ENCODE data around the gene GALNT4.

GALNT4 gene

DNA sequence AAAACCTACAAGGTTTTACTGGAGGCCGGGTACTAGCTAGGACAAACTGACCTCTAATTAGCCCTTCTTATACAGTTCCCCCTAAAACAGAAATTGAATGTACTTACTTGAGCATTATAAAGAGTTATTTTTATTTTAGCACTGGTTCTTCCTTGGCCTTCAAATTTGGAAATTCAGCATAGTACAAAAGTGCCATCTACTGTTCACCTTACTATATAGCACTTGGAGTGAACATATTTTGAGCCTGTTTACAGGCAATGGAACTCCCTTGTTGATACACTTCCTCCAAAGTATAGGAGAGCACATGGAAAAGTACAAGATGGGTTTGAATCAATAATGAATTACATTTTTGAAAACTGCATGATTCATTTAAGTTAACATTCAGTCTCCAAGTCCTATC lies 5.1 kb upstream of the GALNT4 start:
- DNase-seq (ENCODE audit: low spot score) = peak; percentile 64

DNA sequence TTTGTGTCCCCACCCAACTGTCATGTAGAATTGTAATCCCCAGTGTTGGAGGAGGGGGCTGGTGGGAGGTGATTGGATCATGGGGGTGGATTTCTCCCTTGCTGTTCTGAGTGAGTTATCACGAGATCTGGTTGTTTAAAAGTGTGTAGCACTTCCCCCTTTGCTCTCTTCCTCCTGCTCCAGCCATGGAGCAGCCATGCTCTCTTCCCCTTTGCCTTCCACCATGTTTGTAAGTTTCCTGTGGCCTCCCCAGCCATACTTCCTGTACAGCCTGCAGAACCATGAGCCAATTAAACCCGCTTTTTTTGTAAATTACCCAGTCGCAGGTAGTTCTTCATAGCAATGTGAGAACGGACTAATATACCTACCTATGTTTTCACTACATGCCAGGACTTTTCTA lies 3.8 kb upstream of the GALNT4 start:
- no peak for DNase-seq (ENCODE audit: low spot score)

DNA sequence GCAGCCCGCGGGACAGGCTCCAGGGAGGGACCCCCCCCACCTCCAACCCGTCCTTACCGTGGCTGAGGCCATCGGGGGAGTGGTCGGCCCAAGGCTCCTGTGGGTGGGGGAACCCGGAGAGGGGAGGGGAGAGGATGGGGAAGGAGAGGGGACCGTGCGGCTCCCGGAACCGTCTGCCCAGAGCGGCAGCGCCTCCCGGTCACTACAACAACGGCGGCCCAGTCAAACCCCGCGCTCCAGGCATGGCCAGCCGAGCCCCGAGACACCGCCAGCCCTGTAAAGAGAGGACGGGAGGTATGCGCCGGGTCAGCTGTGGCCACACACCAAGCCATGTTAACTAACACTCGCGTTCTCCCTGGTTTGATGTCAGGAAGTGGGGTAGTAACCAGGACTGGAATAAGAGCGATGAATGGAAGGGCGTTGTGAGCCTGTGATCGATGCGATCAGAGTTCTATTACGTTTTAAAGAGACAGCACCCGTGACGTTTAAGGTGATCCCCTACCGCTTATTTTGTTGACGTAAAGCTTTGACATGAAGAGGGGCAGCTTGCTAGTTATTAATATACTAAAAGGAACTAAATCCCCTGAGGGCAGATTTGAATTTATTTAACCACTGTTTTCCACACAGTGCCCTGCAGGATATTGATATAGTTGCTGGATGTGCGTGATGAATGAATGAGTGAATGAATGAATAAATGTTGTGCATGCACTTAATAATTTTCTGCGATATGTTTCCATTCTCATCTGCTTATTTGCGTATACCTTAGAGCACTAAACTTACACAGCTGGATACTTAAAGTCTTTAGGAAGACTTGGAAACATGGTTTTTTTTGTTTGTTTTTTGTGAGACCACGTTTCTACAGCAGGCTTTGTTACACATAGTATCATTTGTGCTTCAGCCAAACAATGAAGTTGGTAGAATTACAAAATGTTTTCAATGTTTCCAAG lies 1.5 kb upstream of the GALNT4 start, which contains the start of gene POC1B:
TSS of gene POC1B (minus strand) at position 224 of the 947 bp plus-strand sequence. CDS start at position 72, 152 bp downstream.
- peak; percentile 89 for DNase-seq (ENCODE audit: low spot score)

GRCh38 chr12:89525305-89525823 lies 768 bp upstream of the GALNT4 start:
- DNase-seq (ENCODE audit: low spot score) = peak; percentile 61

GRCh38 chr12:89523843-89524540 lies 604 bp downstream of the GALNT4 start:
- no peak for DNase-seq (ENCODE audit: low spot score)

DNA sequence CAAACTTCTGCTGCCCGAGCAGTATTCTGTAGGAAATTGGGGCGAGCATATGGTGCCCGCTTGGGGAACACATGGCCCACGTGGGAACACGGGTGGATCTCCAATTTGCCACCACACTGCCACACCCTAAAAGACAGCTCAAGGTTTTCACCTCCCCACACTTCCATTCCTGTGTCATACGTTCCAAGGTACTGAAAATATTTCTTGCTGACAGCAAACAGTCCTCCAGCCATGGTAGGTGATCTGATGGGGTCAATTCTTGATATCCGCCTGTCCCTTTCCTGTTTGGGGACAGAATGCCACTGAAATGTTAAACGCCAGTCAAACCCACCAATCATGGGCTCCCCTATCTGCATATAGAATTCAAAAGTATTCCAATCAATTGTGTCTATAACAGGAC lies 1.2 kb downstream of the GALNT4 start:
- no peak for DNase-seq (ENCODE audit: low spot score)

DNA sequence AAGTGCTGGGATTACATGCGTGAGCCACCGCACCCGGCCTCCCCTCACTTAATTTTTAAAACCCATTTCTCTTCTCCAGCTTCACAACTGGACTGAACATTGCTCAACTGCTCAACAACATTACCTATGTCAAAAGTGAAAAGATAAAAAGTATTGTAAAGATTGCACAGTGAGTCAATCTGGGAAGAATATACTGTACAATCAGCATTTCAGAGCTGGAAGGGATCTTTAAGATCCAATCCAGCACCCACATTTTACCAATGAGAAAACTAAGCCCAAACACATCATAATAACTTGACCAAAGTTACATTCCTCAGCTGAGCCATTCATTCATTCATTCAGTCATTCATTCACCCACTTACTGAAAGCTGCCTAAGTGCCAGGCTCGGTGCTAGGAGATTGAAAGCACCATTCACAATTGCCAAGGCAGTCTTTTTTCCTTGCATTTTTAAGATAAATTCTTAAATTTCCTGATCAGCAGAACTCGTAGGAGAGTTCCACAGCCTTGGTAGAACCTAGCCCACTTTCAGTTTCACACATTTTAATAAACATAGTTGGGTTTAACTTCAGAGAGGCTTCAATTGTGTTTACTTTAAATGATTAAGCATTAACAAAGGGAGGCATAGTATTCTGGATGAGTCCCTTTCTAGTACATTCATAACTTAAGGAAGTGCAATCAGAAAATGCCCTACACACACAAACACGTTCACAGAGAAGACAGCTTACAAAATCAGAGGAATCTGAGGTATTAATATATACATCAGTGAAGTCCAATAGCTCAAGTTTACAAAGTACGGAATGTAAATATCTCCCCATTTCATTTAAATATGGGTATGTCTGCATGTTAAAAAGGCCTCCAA lies 3.0 kb downstream of the GALNT4 start:
- DNase-seq (ENCODE audit: low spot score) = peak; percentile 64

DNA sequence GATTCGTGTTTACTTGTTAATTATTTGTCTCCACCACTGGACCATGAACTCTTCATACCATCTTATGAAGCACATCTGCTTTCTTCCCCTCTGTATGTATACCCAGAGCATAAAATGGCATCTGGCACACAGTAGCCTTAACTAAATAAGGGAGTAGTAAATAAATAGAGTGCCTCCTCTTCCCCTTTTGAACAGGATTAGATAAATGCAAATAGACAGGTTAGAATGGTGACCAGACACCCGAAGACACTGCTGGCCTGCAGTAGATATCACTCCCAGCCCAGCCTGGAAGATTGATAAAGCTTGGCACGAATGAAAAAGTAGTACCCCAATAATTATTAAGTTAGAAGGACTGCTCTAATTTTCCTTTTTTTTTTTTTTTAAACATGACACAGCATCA lies 6.9 kb downstream of the GALNT4 start:
- DNase-seq (ENCODE audit: low spot score) = no peak

DNA sequence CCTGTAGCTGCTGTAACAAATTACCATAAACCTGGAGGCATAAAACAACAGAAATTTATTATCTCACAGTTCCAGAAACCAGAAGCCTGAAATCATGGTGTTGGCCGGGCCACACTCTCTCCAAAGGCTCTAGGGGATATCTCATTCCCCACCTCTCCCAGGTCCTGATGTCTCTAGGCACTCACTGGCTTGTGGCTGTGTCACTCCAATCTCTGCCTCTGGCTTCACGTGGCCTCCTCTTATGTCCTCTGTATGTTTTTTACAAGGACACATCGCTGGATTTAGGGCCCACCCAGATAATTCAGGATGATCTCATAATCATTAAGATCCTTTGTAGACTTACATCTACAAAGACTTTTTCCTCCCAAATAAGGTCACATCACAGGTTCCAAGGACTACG lies 8.0 kb downstream of the GALNT4 start:
- no peak for DNase-seq (ENCODE audit: low spot score)

DNA sequence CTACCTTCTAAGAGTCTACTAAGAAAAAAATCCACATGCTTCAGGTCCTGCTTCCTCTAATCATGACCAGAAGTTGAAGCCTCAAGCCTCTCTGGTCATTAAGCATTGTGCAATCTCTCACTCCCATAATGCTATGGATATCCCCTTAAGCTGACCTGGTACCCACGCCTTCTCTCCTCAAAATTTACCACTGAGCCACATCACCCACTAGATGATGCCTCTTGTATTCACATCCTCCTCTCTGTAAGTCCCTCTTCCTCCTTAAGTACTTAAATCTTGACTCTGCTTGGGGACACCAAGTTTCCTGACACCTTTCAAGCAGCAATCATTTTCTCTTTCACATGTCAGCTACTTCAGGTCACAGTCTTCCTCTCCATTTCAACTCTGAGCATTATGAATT lies 9.8 kb downstream of the GALNT4 start:
- no peak for DNase-seq (ENCODE audit: low spot score)

DNA sequence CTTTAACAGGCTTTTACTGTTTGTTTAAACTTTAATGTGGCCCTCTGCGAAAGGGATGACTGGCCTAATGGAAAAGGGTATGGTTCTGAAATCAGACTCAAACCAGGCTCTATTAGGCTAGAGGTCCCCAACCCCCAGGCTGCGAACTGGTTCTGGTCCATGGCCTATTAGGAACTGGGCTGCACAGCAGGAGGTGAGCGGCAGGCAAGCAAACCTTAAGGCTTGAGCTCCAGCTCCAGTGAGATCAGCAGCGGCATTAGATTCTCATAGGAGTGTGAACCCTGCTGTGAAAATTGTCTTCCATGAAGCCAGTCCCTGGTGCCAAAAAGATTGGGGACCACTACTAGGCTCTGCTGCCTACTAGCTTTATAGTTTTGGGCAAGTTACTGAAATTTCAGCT lies 11.1 kb downstream of the GALNT4 start:
- no peak for DNase-seq (ENCODE audit: low spot score)

DNA sequence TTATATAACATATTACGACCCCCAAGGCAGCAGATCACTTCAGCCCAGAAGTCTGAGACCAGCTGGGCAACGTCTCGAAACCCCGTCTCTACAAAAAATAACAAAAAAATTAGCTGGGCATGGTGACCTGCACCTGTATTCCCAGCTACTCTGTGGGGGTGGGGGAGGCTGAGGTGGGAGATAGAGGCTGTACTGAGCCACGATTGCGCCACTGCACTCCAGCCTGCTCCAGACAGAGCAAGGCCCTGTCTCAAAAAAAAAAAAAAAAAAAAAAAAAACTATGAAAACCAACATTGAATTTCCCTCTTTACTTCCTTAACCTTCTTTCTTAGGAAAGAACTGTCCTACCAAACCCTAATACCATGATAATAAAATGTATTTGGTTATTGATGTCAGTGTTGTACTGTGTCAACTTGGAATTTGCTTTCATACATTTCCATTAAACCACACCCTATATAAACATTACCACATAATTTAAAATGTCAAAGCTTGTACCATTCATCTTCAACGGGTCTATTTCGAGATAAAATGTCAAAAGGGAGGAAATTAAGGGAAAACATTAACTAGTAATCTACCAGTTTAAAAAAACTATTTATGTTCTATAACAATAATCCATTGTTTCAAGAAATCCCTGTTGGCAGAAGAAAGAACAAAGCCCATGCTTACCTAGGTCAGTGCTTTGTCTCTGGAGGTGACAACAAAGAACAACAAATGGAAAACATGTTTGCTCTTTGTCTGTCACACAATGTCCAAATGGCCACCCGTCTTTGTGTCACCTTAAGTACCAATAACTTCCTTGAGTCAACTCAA lies 17.4 kb downstream of the GALNT4 start:
- no peak for DNase-seq (ENCODE audit: low spot score)

- DNase-seq (ENCODE audit: low spot score) = no peak
Observed at GRCh38 chr12:89506050-89506449, 18.5 kb downstream of the GALNT4 start.

GRCh38 chr12:89504560-89505346 lies 19.8 kb downstream of the GALNT4 start:
- DNase-seq (ENCODE audit: low spot score) = no peak

DNA sequence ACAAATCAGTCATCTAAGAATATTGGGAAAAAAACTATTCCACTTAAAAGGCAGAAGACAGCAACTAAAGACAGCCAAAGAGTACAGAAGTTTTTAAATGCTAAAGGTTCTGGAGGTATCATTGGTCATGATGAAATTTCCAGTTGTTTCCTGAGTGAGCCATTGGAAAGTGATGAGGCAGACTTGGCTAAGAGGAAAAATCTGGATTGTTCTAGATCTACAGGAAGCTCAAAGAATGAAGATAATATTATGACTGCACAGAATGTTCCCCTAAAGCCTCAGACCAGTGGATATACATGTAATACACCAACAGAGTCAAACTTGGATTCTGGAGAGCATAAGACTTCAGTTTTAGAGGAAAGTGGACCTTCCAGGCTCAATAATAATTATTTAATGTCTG lies 22.8 kb downstream of the GALNT4 start:
- no peak for DNase-seq (ENCODE audit: low spot score)

- no peak for DNase-seq (ENCODE audit: low spot score)
Observed at GRCh38 chr12:89499857-89500256, 24.7 kb downstream of the GALNT4 start.

DNA sequence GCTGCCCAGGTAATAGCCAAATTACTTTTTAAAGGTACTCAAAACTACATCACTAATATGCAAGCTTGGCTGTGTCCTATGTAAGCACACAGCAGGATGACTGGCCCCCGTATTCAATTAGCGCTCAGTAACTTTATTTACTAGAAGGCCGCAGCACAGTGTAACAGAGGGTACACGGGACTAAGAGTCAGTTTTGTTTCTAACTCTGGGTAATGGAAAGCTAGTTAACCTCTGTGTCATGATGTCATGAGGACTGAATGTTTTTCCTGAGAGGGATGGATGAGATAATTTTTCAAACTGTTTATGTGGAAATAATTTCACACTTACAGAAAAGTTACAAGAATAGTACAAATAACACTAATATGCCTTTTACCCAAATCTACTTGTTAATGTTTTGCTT lies 27.1 kb downstream of the GALNT4 start:
- peak; percentile 31 for DNase-seq (ENCODE audit: low spot score)

GRCh38 chr12:89497005-89497404 lies 27.6 kb downstream of the GALNT4 start:
- DNase-seq (ENCODE audit: low spot score) = no peak

DNA sequence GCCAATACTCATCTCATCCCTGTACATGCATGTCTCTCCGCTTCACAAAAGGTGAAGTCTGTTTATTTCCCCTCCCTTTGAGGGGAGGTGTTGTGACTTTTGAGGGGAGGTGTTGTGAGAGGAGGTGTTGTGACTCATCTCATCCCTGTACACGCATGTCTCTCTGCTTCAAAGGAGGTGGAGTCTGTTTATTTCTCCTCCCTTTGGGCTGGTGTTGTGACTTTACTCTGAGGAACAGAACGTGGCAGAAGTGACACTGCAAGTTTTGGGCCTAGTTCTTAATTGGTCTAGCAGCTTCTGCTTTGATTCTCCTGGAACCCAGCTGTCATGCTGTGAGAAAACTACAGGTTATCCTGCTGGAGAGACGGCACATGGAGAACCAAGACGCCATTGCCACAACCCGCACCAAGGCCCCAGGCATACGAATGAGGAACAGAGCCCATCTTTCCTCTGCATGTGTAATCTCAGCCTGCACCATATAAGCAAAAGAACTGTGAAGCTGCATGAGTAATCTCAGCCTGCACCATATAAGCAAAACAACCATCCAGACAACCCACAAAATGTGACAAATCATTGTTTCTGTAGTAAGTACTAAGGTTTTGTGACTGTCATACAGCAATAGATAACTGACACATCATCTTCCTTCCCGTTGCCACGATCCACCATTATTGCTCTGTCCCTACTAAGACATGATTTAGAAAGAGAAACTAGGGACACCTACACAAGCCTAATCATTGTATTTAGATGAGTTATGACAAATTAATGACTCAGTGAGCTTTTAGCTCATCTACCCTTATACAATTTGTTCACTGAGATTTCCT lies 30.0 kb downstream of the GALNT4 start:
- peak; percentile 65 for DNase-seq (ENCODE audit: low spot score)

Data from kidney tubule cell (primary cell).